Activated CD4-positive, alpha-beta T cell treated with anti-CD3 and anti-CD28 coated beads, Interleukin-2, amount 50 U/mL, for 24 hours (primary cell): Measurements from ENCODE around the gene PPP4R1.
"Not testable (repeated sequence)": the region's sequence is repeated elsewhere in the genome, so short reads cannot be mapped to it uniquely, and the experiment has no call there.

ENCODE experiments used
- DNase-seq, 2 donors: peaks; one replicate each; pipeline ENCODE4 v3.0.0-alpha.2; 2020; ENCODE audit warnings: low read depth in 1 of 2, low spot score in 1 of 2

Gene PPP4R1

GRCh38 chr18:9629709-9630108 lies 15.3 kb upstream of the PPP4R1 start:
- DNase-seq = no peak

DNA sequence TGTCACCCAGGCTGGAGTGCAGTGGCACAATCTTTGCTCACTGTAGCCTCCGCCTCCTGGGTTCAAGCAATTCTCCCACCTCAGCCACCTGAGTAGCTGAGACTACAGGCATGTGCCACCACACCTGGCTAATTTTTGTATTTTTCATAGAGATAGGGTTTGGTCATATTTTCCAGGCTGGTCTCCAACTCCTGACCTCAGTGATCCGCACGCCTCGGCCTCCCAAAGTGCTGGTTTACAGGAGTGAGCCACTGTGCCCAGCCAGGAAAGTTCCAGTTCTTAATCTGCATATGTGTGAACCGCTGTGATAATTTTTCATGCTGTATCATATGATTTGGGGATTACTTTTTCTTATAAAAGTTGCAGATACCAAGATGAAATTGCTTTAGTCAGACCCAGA lies 14.6 kb upstream of the PPP4R1 start:
- DNase-seq = no peak

- DNase-seq = no peak
These were observed 13.3 kb upstream of the PPP4R1 start for GRCh38 chr18:9627642-9628041.

DNA sequence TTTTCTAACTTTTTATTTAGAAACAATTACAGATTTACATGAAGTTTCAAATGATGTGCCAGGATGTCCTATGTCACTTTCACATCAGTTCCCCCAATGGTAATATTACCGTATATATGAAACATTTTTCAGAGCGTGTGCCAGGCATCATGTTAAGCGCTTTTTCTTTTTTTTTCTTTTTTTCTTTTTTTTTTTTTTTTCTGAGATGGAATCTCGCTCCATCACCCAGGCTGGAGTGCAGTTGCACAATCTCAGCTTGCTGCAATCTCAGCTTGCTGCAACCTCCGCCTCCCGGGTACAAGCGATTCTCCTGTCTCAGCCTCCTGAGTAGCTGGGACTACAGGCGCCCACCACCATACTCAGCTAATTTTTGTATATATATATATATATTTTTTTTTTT lies 5.6 kb upstream of the PPP4R1 start:
- DNase-seq = no peak

DNA sequence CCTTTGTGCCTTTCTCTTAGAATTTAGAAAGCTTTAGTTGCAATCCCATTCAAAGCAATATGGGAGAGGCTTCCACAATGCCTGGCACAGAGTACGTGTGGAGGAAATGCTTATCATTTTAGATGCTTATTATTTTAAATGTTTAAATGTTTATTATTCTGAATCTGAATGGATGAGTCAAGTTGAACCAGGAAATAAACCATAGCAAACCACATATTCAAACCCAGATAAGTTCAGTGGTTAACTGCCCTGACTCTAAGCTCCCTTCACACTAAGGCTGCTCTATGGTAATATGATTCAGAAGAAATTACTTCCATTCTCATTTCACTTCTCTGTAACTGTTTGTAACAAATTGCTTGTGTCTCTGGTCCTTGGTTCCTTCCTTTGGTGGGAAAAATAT lies 5.2 kb upstream of the PPP4R1 start:
- no peak for DNase-seq

DNA sequence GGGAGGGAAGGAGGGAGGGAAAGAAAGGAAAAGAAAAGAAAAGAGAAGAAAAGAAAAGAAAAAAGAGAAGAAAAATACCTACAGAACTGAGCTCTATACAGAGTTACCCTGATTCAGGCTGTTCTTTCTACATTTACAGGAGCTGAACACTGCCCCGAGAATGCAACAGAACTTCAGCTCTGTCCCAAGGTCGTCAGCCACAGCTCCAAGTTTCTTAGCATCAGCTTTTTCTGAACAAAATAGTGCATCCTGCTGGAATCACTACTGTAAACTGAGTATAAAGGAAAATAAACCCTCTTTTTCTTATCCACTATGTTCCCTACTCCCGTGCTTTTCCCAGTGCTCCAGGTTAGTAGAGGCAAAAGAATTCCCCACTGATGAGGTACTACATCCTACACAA lies 4.7 kb upstream of the PPP4R1 start:
- DNase-seq = no peak

- DNase-seq = no peak
These were observed 2.7 kb upstream of the PPP4R1 start for GRCh38 chr18:9617006-9617542.

- DNase-seq = no peak
These were observed 1.7 kb upstream of the PPP4R1 start for GRCh38 chr18:9616049-9616448.

GRCh38 chr18:9615280-9615797 lies 980 bp upstream of the PPP4R1 start:
- no peak for DNase-seq

DNA sequence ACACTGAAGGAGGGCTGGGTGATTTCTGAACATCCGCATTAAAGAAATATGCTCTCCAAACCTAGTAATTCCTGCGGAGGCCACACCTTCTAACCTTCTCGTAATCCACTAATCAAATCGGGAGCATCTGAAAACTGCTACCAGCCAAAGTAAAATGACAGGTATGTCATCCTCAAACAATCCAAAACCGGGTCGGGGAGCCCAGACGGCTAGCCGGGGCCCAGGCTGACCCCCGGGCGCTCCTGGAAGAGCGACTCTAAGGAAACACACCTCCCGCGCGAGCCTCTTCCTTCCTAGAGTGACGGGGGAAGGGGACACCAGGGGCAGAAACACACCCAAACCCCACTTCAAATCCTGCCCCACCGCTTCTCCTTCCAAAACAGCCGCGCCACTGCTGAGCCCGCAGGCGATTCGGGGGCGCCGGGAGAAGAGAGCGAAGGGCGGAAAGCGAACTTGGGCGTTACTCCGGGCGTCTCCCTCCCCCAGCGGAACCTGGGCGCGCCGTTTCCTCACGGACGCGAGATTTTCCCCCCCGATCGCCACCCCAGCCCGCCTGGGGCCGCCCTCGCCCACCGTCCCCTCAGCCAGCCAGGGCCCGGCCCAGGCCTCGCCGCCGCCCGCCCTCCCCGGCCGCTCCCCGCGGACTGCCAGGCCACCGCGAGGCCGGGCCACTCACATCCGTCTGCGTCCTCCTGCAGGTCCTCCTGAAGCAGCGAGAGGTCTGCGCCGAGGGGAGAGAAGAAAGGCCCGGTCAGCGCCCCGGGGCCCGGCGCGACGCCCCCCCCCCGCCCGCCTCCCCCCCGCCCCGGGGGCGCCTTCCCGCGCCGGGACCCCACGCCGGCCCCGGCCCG lies 584 bp downstream of the PPP4R1 start:
- DNase-seq = peak; percentile 1 to 14

DNA sequence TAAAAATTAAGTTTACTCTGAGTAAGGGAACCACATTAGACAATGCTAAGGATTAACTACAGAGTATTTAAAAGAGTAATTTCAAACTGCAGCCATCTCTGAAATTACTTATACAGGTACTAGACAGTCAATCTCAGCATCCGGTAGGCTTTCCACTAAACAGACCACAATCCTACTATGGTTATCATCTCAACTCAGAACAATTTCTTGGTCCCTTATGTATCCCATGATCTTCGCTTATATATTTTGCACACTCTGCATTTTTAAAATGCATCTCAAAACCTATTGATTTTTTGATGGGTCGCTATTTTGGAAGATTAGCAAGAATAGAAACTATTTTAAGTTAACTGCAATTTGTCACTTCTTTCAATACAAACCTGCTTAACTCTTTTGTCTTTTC lies 1.4 kb downstream of the PPP4R1 start:
- DNase-seq = no peak

GRCh38 chr18:9612215-9612830 lies 2.0 kb downstream of the PPP4R1 start:
- DNase-seq = peak in 1 of 2 donors; percentile 26

GRCh38 chr18:9609190-9609589 lies 5.2 kb downstream of the PPP4R1 start:
- no peak for DNase-seq

DNA sequence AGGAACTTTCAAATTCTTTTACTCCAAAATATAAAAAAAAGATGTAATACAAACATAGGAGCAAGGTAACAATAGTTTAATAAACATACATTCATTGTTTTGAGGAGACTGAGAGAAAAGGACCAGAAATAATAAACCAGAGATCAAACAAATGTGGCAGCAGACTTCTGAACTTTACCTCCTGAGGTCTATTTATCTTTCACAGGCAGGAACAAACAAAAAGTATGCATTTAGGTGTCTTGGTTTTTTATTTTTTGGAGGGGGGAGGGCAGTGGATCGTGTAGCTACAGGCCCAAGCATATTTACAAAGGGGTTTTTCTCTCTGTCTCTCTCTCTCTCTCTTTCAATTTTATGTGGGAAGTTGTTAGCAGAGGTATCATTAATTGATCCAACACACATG lies 5.6 kb downstream of the PPP4R1 start:
- no peak for DNase-seq

GRCh38 chr18:9608298-9608697 lies 6.1 kb downstream of the PPP4R1 start:
- DNase-seq = no peak

GRCh38 chr18:9607111-9607510 lies 7.2 kb downstream of the PPP4R1 start:
- DNase-seq = not testable (repeated sequence)

DNA sequence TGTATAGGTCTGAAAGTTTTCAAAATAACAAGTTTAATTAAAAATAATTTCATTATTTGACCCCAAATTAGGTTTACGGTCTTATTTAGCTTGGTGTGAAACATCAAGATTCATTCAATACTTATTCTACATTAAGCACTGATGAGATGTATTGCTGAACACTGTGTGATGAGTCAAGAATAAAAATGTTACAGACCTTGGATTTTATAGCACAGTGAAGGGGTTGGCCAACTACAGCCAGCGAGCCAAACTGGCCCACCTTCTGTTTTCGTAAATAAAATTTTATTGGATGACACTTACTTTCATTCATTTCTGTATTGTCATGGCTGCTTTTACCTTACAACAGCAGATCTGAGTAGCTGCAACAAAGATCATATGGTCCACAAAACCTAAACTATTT lies 8.3 kb downstream of the PPP4R1 start:
- DNase-seq = no peak

DNA sequence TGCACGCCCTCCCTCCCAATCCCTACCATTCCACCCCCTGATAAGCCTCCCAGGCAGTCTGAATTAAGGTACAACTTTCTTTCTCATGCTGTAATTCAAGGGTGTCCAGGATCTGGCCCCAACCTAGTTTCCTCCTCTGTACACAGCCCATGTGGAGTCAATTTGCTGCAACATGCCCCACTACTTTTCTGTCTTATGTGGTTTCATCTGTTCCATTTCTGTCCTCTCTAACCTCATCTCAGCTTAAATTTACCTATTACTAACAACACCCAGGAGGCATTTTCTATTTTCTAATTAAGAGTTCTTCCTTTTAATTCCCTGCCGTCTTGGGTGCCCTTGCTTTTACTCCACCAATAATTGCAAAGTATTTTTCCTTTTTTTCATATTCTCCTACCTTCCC lies 10.0 kb downstream of the PPP4R1 start:
- no peak for DNase-seq

GRCh38 chr18:9599328-9599727 lies 15.0 kb downstream of the PPP4R1 start:
- DNase-seq = no peak

- DNase-seq = no peak
These were observed 16.8 kb downstream of the PPP4R1 start for GRCh38 chr18:9597609-9598008.

- DNase-seq = no peak
These were observed 17.4 kb downstream of the PPP4R1 start for GRCh38 chr18:9596843-9597526.

DNA sequence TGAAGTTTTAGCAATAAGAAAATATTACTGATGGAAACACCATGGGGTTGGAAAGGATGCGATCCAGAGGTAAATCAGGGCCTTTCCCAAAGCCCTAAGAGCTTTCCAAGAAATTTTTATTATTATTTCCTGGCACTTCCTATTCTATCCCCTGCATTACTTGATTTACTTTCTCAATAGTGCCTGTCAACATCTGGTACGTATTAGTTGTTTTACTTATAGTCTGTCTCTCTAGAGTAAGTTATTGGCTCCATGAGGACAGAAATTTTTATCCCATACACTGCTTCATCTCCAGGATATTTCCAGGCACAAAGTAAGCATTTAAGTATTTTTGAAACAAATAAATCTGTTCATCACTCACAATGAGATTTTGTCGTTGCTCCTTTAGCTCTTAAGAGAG lies 18.1 kb downstream of the PPP4R1 start:
- no peak for DNase-seq
